ENCODE results near the gene NPDC1.

NPDC1 gene

GRCh38 chr9:137030538-137031527 lies 15.1 kb downstream of the NPDC1 start:
- H3K4me3 ChIP-seq (ENCODE audit: insufficient read depth, low read depth, low read length, poor library complexity, severe bottlenecking) = peak overlapping the region; percentile 67
- H3K27me3 ChIP-seq (replicated peaks; ENCODE audit: control insufficient read depth, insufficient read depth, low read length, poor library complexity, severe bottlenecking) = no peaks in the 10 kb centered on the region
- no peak for DNase-seq
- H3K9me3 ChIP-seq (ENCODE audit: control insufficient read depth, low read length) = no peaks in the 10 kb centered on the region
- peaks cover 70% of the 10 kb centered on the region for H3K4me1 ChIP-seq (ENCODE audit: control insufficient read depth, insufficient read depth, low read length, poor library complexity, severe bottlenecking)
- H3K27ac ChIP-seq (ENCODE audit: insufficient read depth, low read length, poor library complexity, severe bottlenecking) = peak overlapping the region; percentile 61
- no peaks in the 10 kb centered on the region for H3K36me3 ChIP-seq (ENCODE audit: control insufficient read depth, insufficient read depth, low read length)

- DNase-seq = no peak
- peaks cover 70% of the 10 kb centered on the region for H3K4me1 ChIP-seq (ENCODE audit: control insufficient read depth, insufficient read depth, low read length, poor library complexity, severe bottlenecking)
- no peaks in the 10 kb centered on the region for H3K27me3 ChIP-seq (replicated peaks; ENCODE audit: control insufficient read depth, insufficient read depth, low read length, poor library complexity, severe bottlenecking)
- H3K9me3 ChIP-seq (ENCODE audit: control insufficient read depth, low read length) = no peaks in the 10 kb centered on the region
- H3K36me3 ChIP-seq (ENCODE audit: control insufficient read depth, insufficient read depth, low read length) = no peaks in the 10 kb centered on the region
- peak overlapping the region; percentile 67 for H3K4me3 ChIP-seq (ENCODE audit: insufficient read depth, low read depth, low read length, poor library complexity, severe bottlenecking)
- H3K27ac ChIP-seq (ENCODE audit: insufficient read depth, low read length, poor library complexity, severe bottlenecking) = peak overlapping the region; percentile 61
Measured at GRCh38 chr9:137030006-137030405, 16.0 kb downstream of the NPDC1 start.

- H3K4me3 ChIP-seq (ENCODE audit: insufficient read depth, low read depth, low read length, poor library complexity, severe bottlenecking) = peak overlapping the region; percentile 67
- H3K36me3 ChIP-seq (ENCODE audit: control insufficient read depth, insufficient read depth, low read length) = no peaks in the 10 kb centered on the region
- H3K4me1 ChIP-seq (ENCODE audit: control insufficient read depth, insufficient read depth, low read length, poor library complexity, severe bottlenecking) = peaks cover 65% of the 10 kb centered on the region
- H3K27ac ChIP-seq (ENCODE audit: insufficient read depth, low read length, poor library complexity, severe bottlenecking) = peak overlapping the region; percentile 61
- DNase-seq = peak; percentile 43 to 62 (median 50)
- H3K27me3 ChIP-seq (replicated peaks; ENCODE audit: control insufficient read depth, insufficient read depth, low read length, poor library complexity, severe bottlenecking) = no peaks in the 10 kb centered on the region
- no peaks in the 10 kb centered on the region for H3K9me3 ChIP-seq (ENCODE audit: control insufficient read depth, low read length)
Measured at GRCh38 chr9:137029058-137029936, 16.7 kb downstream of the NPDC1 start.

GRCh38 chr9:137028263-137029057 lies 17.5 kb downstream of the NPDC1 start:
- Histone ChIP-seq H3K27ac (ENCODE audit: insufficient read depth, low read length, poor library complexity, severe bottlenecking) (peak overlapping the region; percentile 61), H3K4me3 (ENCODE audit: insufficient read depth, low read depth, low read length, poor library complexity, severe bottlenecking) (peak overlapping the region; percentile 67), H3K27me3 (replicated peaks; ENCODE audit: control insufficient read depth, insufficient read depth, low read length, poor library complexity, severe bottlenecking) (no peaks in the 10 kb centered on the region), H3K36me3 (ENCODE audit: control insufficient read depth, insufficient read depth, low read length) (no peaks in the 10 kb centered on the region), H3K9me3 (ENCODE audit: control insufficient read depth, low read length) (no peaks in the 10 kb centered on the region), H3K4me1 (ENCODE audit: control insufficient read depth, insufficient read depth, low read length, poor library complexity, severe bottlenecking) (peaks cover 64% of the 10 kb centered on the region)
- DNase-seq = peak; percentile 52 to 63 (median 55)

GRCh38 chr9:137027369-137028262 lies 18.4 kb downstream of the NPDC1 start, which contains the start of gene ABCA2:
ABCA2 (minus strand) TSS chr9:137028237; CDS start chr9:137028140, 97 bp downstream.
- H3K27ac ChIP-seq (ENCODE audit: insufficient read depth, low read length, poor library complexity, severe bottlenecking) = peak within 1 kb of the TSS; percentile 61
- no peaks in the 10 kb centered on the region for H3K27me3 ChIP-seq (replicated peaks; ENCODE audit: control insufficient read depth, insufficient read depth, low read length, poor library complexity, severe bottlenecking)
- H3K4me1 ChIP-seq (ENCODE audit: control insufficient read depth, insufficient read depth, low read length, poor library complexity, severe bottlenecking) = peaks cover 59% of the 10 kb centered on the region

GRCh38 chr9:137026828-137027227 lies 19.1 kb downstream of the NPDC1 start:
- Histone ChIP-seq H3K4me1 (ENCODE audit: control insufficient read depth, insufficient read depth, low read length, poor library complexity, severe bottlenecking) (peaks cover 51% of the 10 kb centered on the region), H3K4me3 (ENCODE audit: insufficient read depth, low read depth, low read length, poor library complexity, severe bottlenecking) (no peak overlapping the region)
- DNase-seq = no peak

More at GRCh38 chr9:137027369-137028262, 18.4 kb downstream of the NPDC1 start, which contains the start of gene ABCA2:
- DNase-seq = peak in 1 of 3 donors; percentile 55
- peak within 1 kb of the TSS; percentile 67 for H3K4me3 ChIP-seq (ENCODE audit: insufficient read depth, low read depth, low read length, poor library complexity, severe bottlenecking)
- no peaks in the 10 kb centered on the region for H3K9me3 ChIP-seq (ENCODE audit: control insufficient read depth, low read length)
- H3K36me3 ChIP-seq (ENCODE audit: control insufficient read depth, insufficient read depth, low read length) = no peaks in the 10 kb centered on the region

GRCh38 chr9:137026384-137026783 lies 19.6 kb downstream of the NPDC1 start:
- Histone ChIP-seq H3K36me3 (ENCODE audit: control insufficient read depth, insufficient read depth, low read length) (no peaks in the 10 kb centered on the region), H3K27ac (ENCODE audit: insufficient read depth, low read length, poor library complexity, severe bottlenecking) (no peak overlapping the region), H3K27me3 (replicated peaks; ENCODE audit: control insufficient read depth, insufficient read depth, low read length, poor library complexity, severe bottlenecking) (no peaks in the 10 kb centered on the region), H3K4me1 (ENCODE audit: control insufficient read depth, insufficient read depth, low read length, poor library complexity, severe bottlenecking) (peaks cover 47% of the 10 kb centered on the region), H3K9me3 (ENCODE audit: control insufficient read depth, low read length) (no peaks in the 10 kb centered on the region), H3K4me3 (ENCODE audit: insufficient read depth, low read depth, low read length, poor library complexity, severe bottlenecking) (no peak overlapping the region)
- no peak for DNase-seq

More at GRCh38 chr9:137026828-137027227, 19.1 kb downstream of the NPDC1 start:
- Histone ChIP-seq H3K36me3 (ENCODE audit: control insufficient read depth, insufficient read depth, low read length) (no peaks in the 10 kb centered on the region), H3K9me3 (ENCODE audit: control insufficient read depth, low read length) (no peaks in the 10 kb centered on the region), H3K27ac (ENCODE audit: insufficient read depth, low read length, poor library complexity, severe bottlenecking) (no peak overlapping the region), H3K27me3 (replicated peaks; ENCODE audit: control insufficient read depth, insufficient read depth, low read length, poor library complexity, severe bottlenecking) (no peaks in the 10 kb centered on the region)

- no peak overlapping the region for H3K4me3 ChIP-seq (ENCODE audit: insufficient read depth, low read depth, low read length, poor library complexity, severe bottlenecking)
- H3K4me1 ChIP-seq (ENCODE audit: control insufficient read depth, insufficient read depth, low read length, poor library complexity, severe bottlenecking) = peaks cover 39% of the 10 kb centered on the region
- H3K27me3 ChIP-seq (replicated peaks; ENCODE audit: control insufficient read depth, insufficient read depth, low read length, poor library complexity, severe bottlenecking) = no peaks in the 10 kb centered on the region
- H3K36me3 ChIP-seq (ENCODE audit: control insufficient read depth, insufficient read depth, low read length) = no peaks in the 10 kb centered on the region
- H3K27ac ChIP-seq (ENCODE audit: insufficient read depth, low read length, poor library complexity, severe bottlenecking) = no peak overlapping the region
- no peaks in the 10 kb centered on the region for H3K9me3 ChIP-seq (ENCODE audit: control insufficient read depth, low read length)
- DNase-seq = no peak
Measured at GRCh38 chr9:137025517-137025966, 20.4 kb downstream of the NPDC1 start.

Measured in effector memory CD4-positive, alpha-beta T cell (primary cell).